SK-N-MC (cell line): Measurements from ENCODE around the gene CFAP69.

Source experiments
- EZH2 ChIP-seq: fragments of 200-600 bp; sonication (generic); IDR thresholded peaks from one replicate; pipeline ENCODE4 v1.6.1; 2017; ENCODE audit warnings: antibody characterized with exemption
- POLR2AphosphoS5 ChIP-seq: IDR thresholded peaks from 2 replicates; pipeline ENCODE4 v1.6.1; 2012; ENCODE audit warnings: mild to moderate bottlenecking, low read depth, low read length, borderline replicate concordance

DNA sequence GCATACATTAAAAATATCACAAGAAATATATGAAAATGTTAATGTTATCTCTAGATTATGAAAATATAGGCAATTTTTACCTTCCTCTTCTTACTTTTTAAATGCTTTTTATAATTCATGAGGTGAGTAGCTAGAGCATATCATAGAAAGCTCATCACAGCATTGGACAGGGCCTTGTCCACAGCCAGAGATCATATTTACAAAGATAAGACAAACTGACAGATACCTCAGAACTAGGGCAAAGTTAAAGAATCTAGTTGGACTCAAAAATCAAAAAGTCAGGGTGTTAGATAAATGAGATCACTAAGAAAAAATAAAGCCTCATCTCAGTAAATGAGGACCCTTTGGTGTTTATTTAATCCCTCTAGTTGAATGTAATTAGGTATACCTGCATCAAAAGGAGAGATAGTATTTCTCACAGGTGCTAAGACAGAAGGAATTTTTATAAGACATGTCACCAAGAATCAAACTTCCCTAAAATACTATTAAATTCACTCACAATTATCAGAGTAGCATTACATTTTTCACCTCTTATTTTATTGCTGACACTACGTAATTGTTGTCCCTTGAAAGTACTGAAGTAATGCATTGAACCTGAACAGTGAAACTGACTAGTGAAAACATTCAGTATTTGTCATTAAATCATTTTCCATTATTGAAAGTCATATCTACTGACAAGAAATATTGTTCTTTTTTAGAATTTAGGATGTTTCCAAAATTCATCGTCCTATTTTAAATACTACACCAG is 25.6 kb downstream of the CFAP69 start:
- TF ChIP-seq EZH2 = no peak
- no peak for TF ChIP-seq POLR2AphosphoS5
